ENCODE data around the gene ECSCR. TPM values are rescaled to one million over a fixed set of nuclear protein-coding genes. Genes with fewer than 3 reads are reported as not detected.
"Not testable (repeated sequence)": the region's sequence is repeated elsewhere in the genome, so short reads cannot be mapped to it uniquely, and the experiment has no call there.

ECSCR gene
- total RNA-seq, 4 donors from 2014 or later = 7.9 to 42.9 (median 31.4) TPM

DNA sequence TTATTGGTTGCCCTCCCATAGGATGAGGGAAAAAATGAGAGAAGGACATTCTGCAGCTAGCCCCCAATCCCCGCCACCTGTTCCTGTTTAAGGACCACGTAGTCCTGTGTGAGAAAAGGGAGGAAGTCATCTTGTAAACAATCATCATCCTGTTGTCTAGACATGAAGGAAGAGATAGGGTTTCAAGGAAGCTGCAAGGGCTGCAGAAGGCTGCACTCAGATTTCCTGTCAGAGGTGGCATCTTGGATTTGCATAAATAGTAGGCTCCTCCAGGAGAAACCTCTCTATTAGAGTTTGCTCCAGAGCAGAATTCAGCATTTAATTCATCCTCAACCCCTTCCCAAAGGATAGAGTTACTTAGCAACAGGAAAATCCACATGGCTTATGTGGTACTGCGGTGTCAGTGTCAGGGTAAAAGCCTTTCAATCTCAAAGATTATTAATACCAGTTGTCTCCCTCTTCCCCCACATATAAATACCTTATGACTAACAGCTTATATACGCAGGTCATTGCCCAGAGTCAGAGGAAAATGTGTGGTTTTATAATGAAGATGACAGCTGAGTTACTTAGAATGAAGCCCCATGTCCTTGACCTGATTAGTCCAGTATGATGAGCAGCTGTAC is 18.6 kb downstream of the ECSCR start:
- H3K4me1 ChIP-seq = peaks cover 7 to 26% (median 19%) of the 10 kb centered on the region in 4 donors
- TF ChIP-seq EP300 (IDR thresholded peaks at IDR 0.05) = no peak
- no peak for TF ChIP-seq POLR2AphosphoS5 (IDR thresholded peaks at IDR 0.05)
- TF ChIP-seq, protein P1, sequence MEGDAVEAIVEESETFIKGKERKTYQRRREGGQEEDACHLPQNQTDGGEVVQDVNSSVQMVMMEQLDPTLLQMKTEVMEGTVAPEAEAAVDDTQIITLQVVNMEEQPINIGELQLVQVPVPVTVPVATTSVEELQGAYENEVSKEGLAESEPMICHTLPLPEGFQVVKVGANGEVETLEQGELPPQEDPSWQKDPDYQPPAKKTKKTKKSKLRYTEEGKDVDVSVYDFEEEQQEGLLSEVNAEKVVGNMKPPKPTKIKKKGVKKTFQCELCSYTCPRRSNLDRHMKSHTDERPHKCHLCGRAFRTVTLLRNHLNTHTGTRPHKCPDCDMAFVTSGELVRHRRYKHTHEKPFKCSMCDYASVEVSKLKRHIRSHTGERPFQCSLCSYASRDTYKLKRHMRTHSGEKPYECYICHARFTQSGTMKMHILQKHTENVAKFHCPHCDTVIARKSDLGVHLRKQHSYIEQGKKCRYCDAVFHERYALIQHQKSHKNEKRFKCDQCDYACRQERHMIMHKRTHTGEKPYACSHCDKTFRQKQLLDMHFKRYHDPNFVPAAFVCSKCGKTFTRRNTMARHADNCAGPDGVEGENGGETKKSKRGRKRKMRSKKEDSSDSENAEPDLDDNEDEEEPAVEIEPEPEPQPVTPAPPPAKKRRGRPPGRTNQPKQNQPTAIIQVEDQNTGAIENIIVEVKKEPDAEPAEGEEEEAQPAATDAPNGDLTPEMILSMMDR (IDR thresholded peaks at IDR 0.05) = no peak
- no peak for TF ChIP-seq POLR2A (IDR thresholded peaks at IDR 0.05; ENCODE audit: low read depth)

DNA sequence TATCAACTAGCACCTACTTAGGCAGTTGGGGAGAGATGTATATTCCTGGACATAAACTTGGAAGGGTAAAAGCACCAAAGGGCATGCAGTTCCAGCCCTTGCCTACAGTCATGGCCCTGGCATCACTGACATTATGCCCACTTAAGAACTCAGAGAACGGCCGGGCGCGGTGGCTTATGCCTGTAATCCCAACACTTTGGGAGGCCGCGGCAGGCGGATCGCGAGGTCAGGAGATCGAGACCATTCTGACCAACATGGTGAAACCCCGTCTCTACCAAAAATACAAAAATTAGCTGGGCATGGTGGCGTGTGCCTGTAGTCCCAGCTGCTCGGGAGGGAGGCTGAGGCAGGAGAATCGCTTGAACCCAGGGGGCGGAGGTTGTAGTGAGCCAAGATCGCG is 22.1 kb downstream of the ECSCR start:
- H3K27me3 ChIP-seq; H3K4me3 ChIP-seq; H3K9me3 ChIP-seq; intact Hi-C loops (cut with DNase I); DNase-seq (ENCODE audit: extremely low spot score): not testable (repeated sequence)
- peaks cover 7 to 27% (median 21%) of the 10 kb centered on the region in 4 donors for H3K4me1 ChIP-seq
- WGBS = 96% methylated on average over 17 of the region's 17 CpGs
- peak overlapping the region in 1 of 4 donors; percentile 97 for H3K27ac ChIP-seq (replicated peaks in 1 of 4)
- peaks cover 1 to 16% (median 9%) of the 10 kb centered on the region in 4 donors for H3K36me3 ChIP-seq

More for the DNA sequence above, 18.6 kb downstream of the ECSCR start:
- Histone ChIP-seq H3K4me3 (no peak overlapping the region), H3K9me3 (no peaks in the 10 kb centered on the region), H3K27ac (replicated peaks in 1 of 4) (no peak overlapping the region), H3K36me3 (peaks cover 0 to 24% (median 0%) of the 10 kb centered on the region in 4 donors), H3K27me3 (no peaks in the 10 kb centered on the region)
- 68% methylated on average over 4 of the region's 4 CpGs for WGBS
- intact Hi-C loops (cut with DNase I) = no loop called here
- no peak for DNase-seq (ENCODE audit: extremely low spot score)

DNA sequence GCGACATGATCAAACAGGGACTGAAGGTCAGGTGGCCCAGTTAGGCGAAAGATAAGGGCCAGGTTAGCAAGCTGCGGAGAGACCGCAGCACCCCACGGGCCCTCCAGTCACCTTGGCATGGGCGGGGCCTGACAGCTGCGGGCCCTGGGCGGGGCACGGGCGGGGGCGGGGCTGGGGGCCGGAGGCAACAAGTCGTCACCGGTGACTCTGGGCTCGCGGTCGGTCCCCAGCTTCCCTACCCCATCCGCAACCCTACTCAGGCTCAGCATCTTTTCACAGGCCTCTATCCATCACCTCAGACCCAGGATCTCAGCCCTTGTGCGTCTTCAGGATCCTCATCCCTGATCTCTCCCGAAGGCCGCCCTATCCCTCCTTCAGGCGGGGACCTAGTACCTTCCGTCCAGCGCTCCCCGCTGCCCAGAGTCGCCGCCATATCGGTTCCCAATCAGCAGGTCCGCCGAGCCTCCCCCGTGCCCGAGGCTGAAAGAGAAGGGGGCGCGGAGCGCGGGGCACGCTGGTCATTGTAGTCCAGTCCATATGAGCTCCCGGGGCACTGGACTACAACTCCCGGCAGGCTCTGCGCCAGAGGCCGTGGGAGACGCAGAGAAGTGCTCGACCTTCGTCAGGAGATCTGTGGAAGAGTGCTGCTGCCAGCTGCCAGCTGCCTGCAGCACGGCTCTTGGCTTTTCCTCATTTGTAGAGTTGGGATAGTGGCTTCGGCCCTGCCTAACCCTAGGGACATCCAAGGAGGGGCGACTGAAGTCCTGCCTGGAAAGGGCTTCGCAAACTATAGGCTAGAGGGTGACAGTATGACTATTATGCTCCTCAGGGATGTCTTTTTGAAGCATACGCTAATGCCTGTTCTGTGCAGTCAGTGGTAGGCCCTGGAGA is 23.3 kb downstream of the ECSCR start, which contains the start of gene DNAJC18:
DNAJC18 (minus strand) TSS at position 513 of the 891 bp plus-strand sequence; CDS start at position 433, 80 bp downstream.
- TF ChIP-seq, protein P1 (IDR thresholded peaks at IDR 0.05) = peak in 1 of 3 experiments; percentile 7
- TF ChIP-seq POLR2A (IDR thresholded peaks at IDR 0.05; ENCODE audit: low read depth) (no peak), POLR2AphosphoS5 (IDR thresholded peaks at IDR 0.05) (peak; percentile 79 to 95), EP300 (IDR thresholded peaks at IDR 0.05) (no peak)
- 4% methylated on average over 29 of the region's 49 CpGs for WGBS
- intact Hi-C loops (cut with DNase I) = loop anchor here (5.0 to 10.0 kb wide), 2 partner anchors 78 to 336 kb away; no protein-coding TSS in a partner anchor
- H3K4me1 ChIP-seq = peaks cover 7 to 24% (median 17%) of the 10 kb centered on the region in 4 donors
- DNase-seq (ENCODE audit: extremely low spot score) = peak; percentile 97
- H3K9me3 ChIP-seq = no peaks in the 10 kb centered on the region
- peaks cover 9 to 27% (median 17%) of the 10 kb centered on the region in 4 donors for H3K36me3 ChIP-seq
- peak within 1 kb of the TSS; percentile 73 to 87 (median 80) for H3K4me3 ChIP-seq
- H3K27ac ChIP-seq (replicated peaks in 1 of 4) = peak within 1 kb of the TSS; percentile 91 to 97 (median 94)
- no peaks in the 10 kb centered on the region for H3K27me3 ChIP-seq

DNA sequence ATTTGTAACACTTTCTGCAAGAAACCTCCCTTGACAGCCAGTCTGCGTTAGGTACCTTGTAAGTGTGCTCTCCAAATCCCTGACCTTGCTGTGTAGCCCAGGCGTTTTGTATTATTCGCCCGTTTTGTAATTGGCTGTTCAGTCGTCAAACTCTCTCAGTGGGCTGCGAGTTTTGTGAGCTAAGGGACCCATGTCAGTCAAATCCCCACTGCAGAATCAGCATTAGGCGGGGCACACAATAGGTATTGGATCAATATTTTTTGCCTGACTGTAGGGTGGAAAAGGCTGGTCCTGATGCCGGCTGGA is 23.9 kb downstream of the ECSCR start:
- H3K4me1 ChIP-seq = peaks cover 7 to 24% (median 15%) of the 10 kb centered on the region in 4 donors
- DNase-seq (ENCODE audit: extremely low spot score) = no peak
- intact Hi-C loops (cut with DNase I) = loop anchor here (5.0 to 10.0 kb wide), 2 partner anchors 79 to 336 kb away; no protein-coding TSS in a partner anchor
- peak overlapping the region; percentile 73 to 87 (median 80) for H3K4me3 ChIP-seq
- TF ChIP-seq EP300 (IDR thresholded peaks at IDR 0.05) (no peak), POLR2A (IDR thresholded peaks at IDR 0.05; ENCODE audit: low read depth) (no peak), POLR2AphosphoS5 (IDR thresholded peaks at IDR 0.05) (no peak)
- TF ChIP-seq, protein P1 (IDR thresholded peaks at IDR 0.05) = no peak
- H3K27me3 ChIP-seq = no peaks in the 10 kb centered on the region
- H3K9me3 ChIP-seq = no peaks in the 10 kb centered on the region
- WGBS = 17% methylated on average over 8 of the region's 8 CpGs
- H3K27ac ChIP-seq (replicated peaks in 1 of 4) = peak overlapping the region; percentile 91 to 97 (median 94)
- peaks cover 9 to 33% (median 23%) of the 10 kb centered on the region in 4 donors for H3K36me3 ChIP-seq

DNA sequence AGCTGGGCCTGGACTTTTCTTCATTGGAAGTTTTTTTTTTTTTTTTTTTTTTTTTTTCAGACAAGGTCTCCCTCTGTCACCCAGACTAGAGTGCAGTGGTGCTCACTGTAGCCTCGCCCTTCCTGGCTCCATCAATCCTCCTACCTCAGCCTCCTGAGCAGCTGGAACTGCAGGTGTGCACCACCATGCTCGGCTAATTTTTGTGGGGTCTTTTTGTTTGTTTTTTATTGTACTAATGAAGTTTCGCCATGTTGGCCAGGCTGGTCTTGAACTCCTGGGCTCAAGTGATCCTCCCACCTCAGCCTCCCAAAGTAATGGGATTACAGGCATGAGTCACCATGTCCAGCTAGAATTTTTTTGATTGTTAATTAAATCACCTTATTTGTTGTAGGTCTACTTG is 26.9 kb downstream of the ECSCR start:
- H3K4me3 ChIP-seq = no peak overlapping the region
- TF ChIP-seq, protein P1 (IDR thresholded peaks at IDR 0.05) = no peak
- TF ChIP-seq EP300 (IDR thresholded peaks at IDR 0.05) (no peak), POLR2AphosphoS5 (IDR thresholded peaks at IDR 0.05) (no peak), POLR2A (IDR thresholded peaks at IDR 0.05; ENCODE audit: low read depth) (no peak)
- DNase-seq (ENCODE audit: extremely low spot score) = no peak
- 91% methylated on average over 3 of the region's 3 CpGs for WGBS
- H3K4me1 ChIP-seq = peaks cover 7 to 17% (median 15%) of the 10 kb centered on the region in 4 donors
- no peaks in the 10 kb centered on the region for H3K27me3 ChIP-seq
- intact Hi-C loops (cut with DNase I) = loop anchor here (5.0 to 10.0 kb wide), 2 partner anchors 82 to 339 kb away; no protein-coding TSS in a partner anchor
- H3K36me3 ChIP-seq = peaks cover 9 to 59% (median 42%) of the 10 kb centered on the region in 4 donors
- H3K9me3 ChIP-seq = no peaks in the 10 kb centered on the region
- no peak overlapping the region for H3K27ac ChIP-seq (replicated peaks in 1 of 4)
